IMR-90 (cell line): ENCODE measurements around the gene FBXL7. TPM values are rescaled to one million over a fixed set of nuclear protein-coding genes. Genes with fewer than 3 reads are reported as not detected.

Source experiments
- ATAC-seq: fragments of 200-7000 bp; cut with Tn5 transposase; 2 replicates; pipeline ENCODE4 v1.9.1; 2020; ENCODE audit warnings: low read depth, mild to moderate bottlenecking, moderate library complexity
- BruUV-seq: library from RNA; stranded (reverse); fragments of 400-500 nt; replicated peaks from 2 replicates; lab custom pipeline; 2021; lab: Mats Ljungman, UMichigan
- CTCF ChIA-PET: fragments of 300-600 bp; formaldehyde crosslinking; extraction: SDS; loops from one replicate; lab custom pipeline; 2021; ENCODE audit warnings: antibody characterized with exemption; lab: Yijun Ruan, JAX
- POLR2A ChIA-PET: fragments of 300-600 bp; sonication (Branson Sonifier 250); formaldehyde crosslinking; loops from one replicate; lab custom pipeline; 2022; ENCODE audit warnings: antibody characterized with exemption; ENCODE audit not compliant: unreplicated experiment; lab: Charles Lee
- DNase-seq: peaks from one replicate; pipeline ENCODE4 v3.0.0; 2013
- H2AFZ ChIP-seq: replicated peaks from 2 replicates; pipeline ENCODE3; 2013; ENCODE audit warnings: low read length, mild to moderate bottlenecking; ENCODE audit not compliant: poor library complexity
- H2AK5ac ChIP-seq: 2 replicates; pipeline ENCODE4 v1.6.1; 2013; ENCODE audit warnings: low read depth, low read length, inconsistent platforms
- H2AK9ac ChIP-seq: replicated peaks from 2 replicates; pipeline ENCODE3; 2013; ENCODE audit warnings: mild to moderate bottlenecking, low read depth, low read length, moderate library complexity; ENCODE audit not compliant: poor library complexity
- H2BK120ac ChIP-seq: 2 replicates; pipeline ENCODE4 v1.6.1; 2013; ENCODE audit warnings: low read depth, low read length, inconsistent platforms
- H2BK15ac ChIP-seq: 3 replicates; pipeline ENCODE4 v1.6.1; 2013; ENCODE audit warnings: low read depth, low read length, inconsistent platforms
- H2BK20ac ChIP-seq: 2 replicates; pipeline ENCODE4 v1.6.1; 2013; ENCODE audit warnings: low read depth, mild to moderate bottlenecking, inconsistent platforms, low read length, moderate library complexity
- H2BK5ac ChIP-seq: 2 replicates; pipeline ENCODE4 v1.6.1; 2013; ENCODE audit warnings: mild to moderate bottlenecking, low read depth, low read length, inconsistent platforms; ENCODE audit not compliant: poor library complexity, severe bottlenecking
- H3K14ac ChIP-seq: replicated peaks from 2 replicates; pipeline ENCODE4 v1.6.1; 2013; ENCODE audit warnings: low read depth, low read length, inconsistent platforms
- H3K18ac ChIP-seq: 2 replicates; pipeline ENCODE4 v1.6.1; 2013; ENCODE audit warnings: low read depth, low read length, control low read depth
- H3K23ac ChIP-seq: 2 replicates; pipeline ENCODE4 v1.6.1; 2013; ENCODE audit warnings: low read depth, low read length, inconsistent platforms
- H3K27ac ChIP-seq: 2 replicates; pipeline ENCODE4 v1.5.1; 2013; ENCODE audit warnings: mild to moderate bottlenecking, control low read depth, low read length; ENCODE audit not compliant: insufficient read depth
- H3K27me3 ChIP-seq: 2 replicates; pipeline ENCODE4 v1.6.1; 2013; ENCODE audit warnings: low read length; ENCODE audit not compliant: control insufficient read depth, insufficient read depth
- H3K36me3 ChIP-seq: 2 replicates; pipeline ENCODE4 v1.6.1; 2013; ENCODE audit warnings: low read length, mixed read lengths; ENCODE audit not compliant: control insufficient read depth, insufficient read depth
- H3K4ac ChIP-seq: 2 replicates; pipeline ENCODE4 v1.6.1; 2013; ENCODE audit warnings: low read depth, low read length, inconsistent platforms
- H3K4me1 ChIP-seq: 2 replicates; pipeline ENCODE4 v1.6.1; 2013; ENCODE audit warnings: low read length, mixed read lengths; ENCODE audit not compliant: control insufficient read depth, insufficient read depth
- H3K4me2 ChIP-seq: 2 replicates; pipeline ENCODE4 v1.6.1; 2013; ENCODE audit warnings: low read depth, mild to moderate bottlenecking, control low read depth, low read length, moderate library complexity
- H3K4me3 ChIP-seq: 2 replicates; pipeline ENCODE4 v1.5.1; 2013; ENCODE audit warnings: low read depth, mild to moderate bottlenecking, control low read depth, low read length, moderate library complexity; ENCODE audit not compliant: insufficient read depth
- H3K56ac ChIP-seq: 2 replicates; pipeline ENCODE4 v1.6.1; 2013; ENCODE audit warnings: low read length, inconsistent platforms; ENCODE audit not compliant: insufficient read depth; ENCODE audit errors: extremely low read depth
- H3K79me1 ChIP-seq, 2 experiments: 2 replicates each; pipeline ENCODE4 v1.6.1; 2013; ENCODE audit warnings: low read length in 2 of 2, inconsistent platforms in 1 of 2, low read depth in 1 of 2
- H3K9ac ChIP-seq: 2 replicates; pipeline ENCODE4 v1.6.1; 2013; ENCODE audit warnings: low read depth, low read length, control low read depth
- H3K9me1 ChIP-seq: 2 replicates; pipeline ENCODE4 v1.6.1; 2013; ENCODE audit warnings: low read length, inconsistent platforms; ENCODE audit not compliant: insufficient read depth
- H3K9me3 ChIP-seq: 2 replicates; pipeline ENCODE4 v1.6.1; 2013; ENCODE audit warnings: low read length; ENCODE audit not compliant: control insufficient read depth, insufficient read depth
- H4K20me1 ChIP-seq: 2 replicates; pipeline ENCODE4 v1.6.1; 2013; ENCODE audit warnings: low read length, inconsistent platforms; ENCODE audit not compliant: insufficient read depth
- H4K5ac ChIP-seq: 2 replicates; pipeline ENCODE4 v1.6.1; 2013; ENCODE audit warnings: mild to moderate bottlenecking, low read depth, low read length, control low read depth
- H4K8ac ChIP-seq, 2 experiments: 2 replicates each; pipeline ENCODE4 v1.6.1; 2013; ENCODE audit warnings: low read depth in 2 of 2, low read length in 2 of 2, control low read depth in 1 of 2, inconsistent platforms in 1 of 2
- H4K91ac ChIP-seq: 2 replicates; pipeline ENCODE4 v1.6.1; 2013; ENCODE audit warnings: low read depth, low read length, inconsistent platforms; ENCODE audit not compliant: insufficient read depth
- BHLHE40 ChIP-seq: fragments of 150-350 bp; IDR thresholded peaks from 2 replicates; pipeline ENCODE4 v1.6.1; 2016; ENCODE audit warnings: mild to moderate bottlenecking, low read depth, low read length
- MXI1 ChIP-seq: IDR thresholded peaks from 2 replicates; pipeline ENCODE4 v1.6.1; 2012; ENCODE audit warnings: low read depth, mild to moderate bottlenecking, low read length, moderate library complexity, borderline replicate concordance
- RAD21 ChIP-seq: IDR thresholded peaks from 2 replicates; pipeline ENCODE4 v1.6.1; 2012; ENCODE audit warnings: low read length, improper control_type of control experiment
- SMC3 ChIP-seq: fragments of 150-350 bp; IDR thresholded peaks from 2 replicates; pipeline ENCODE4 v1.6.1; 2016; ENCODE audit warnings: low read depth, mild to moderate bottlenecking, antibody characterized with exemption, low read length, moderate library complexity
- WGBS, 2 experiments: methylation state at CpG; one replicate each; pipeline versions ENCODE4 v1.1.5 to v1.1.7; 2013; ENCODE audit warnings: missing lambda C conversion rate in 2 of 2; ENCODE audit not compliant: insufficient read length in 1 of 2; ENCODE audit errors: extremely low coverage in 2 of 2; 5-methylcytosine and 5-hydroxymethylcytosine counted together
- dilution Hi-C: fragments of 300-500 bp; cut with HindIII; formaldehyde crosslinking; loops from one replicate; pipeline ENCODE4 v1.14.3; 2018; ENCODE audit warnings: low sequenced_read_pairs; ENCODE audit not compliant: unreplicated experiment
- in situ Hi-C: fragments of 300-500 bp; cut with MboI; formaldehyde crosslinking; loops from 3 replicates; pipeline ENCODE4 v1.14.3; 2019; ENCODE audit warnings: low sequenced_read_pairs, inconsistent platforms, mixed read lengths
- intact Hi-C: fragments of 100-400 bp; cut with micrococcal nuclease; formaldehyde crosslinking; loops from 2 replicates; pipeline ENCODE4 v1.10.0; 2022
- polyA plus RNA-seq, 3 experiments: library from polyadenylated mRNA; depleted of rRNA; stranded (reverse); fragments of >200 nt; gene quantifications; 2 replicates each; pipeline ENCODE4 v1.2.3, GENCODE V29; 2012; ENCODE audit warnings: low replicate concordance in 1 of 3
- total RNA-seq: library from RNA; depleted of rRNA; stranded (reverse); fragments of >200 nt; gene quantifications from 2 replicates; pipeline ENCODE4 v1.2.3, GENCODE V29; 2012

FBXL7 gene
- total and polyA plus RNA-seq, 2 of the 4 experiments (the other 2 are of a cell fraction): 4.1 to 10.2 TPM

DNA sequence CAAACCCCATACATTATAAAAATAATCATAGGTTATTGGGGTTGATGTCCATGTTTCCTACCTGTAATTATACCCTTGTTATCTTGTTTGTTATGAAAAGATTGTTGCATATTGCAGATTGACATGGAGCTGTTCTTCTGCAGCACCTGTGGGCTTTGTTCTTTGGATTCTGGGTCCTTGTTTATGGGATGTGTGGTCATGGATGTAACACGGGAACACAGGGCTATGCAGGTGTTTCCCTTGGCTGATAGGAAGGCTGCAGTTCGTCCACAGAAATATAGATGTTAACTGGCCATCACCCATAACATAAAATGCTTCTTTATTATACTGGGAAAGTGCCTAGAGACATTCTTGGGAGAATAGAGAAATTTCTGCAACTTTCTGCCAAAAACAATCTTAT, 77.9 kb downstream of the FBXL7 start:
- dilution Hi-C loops (no loop called here), in situ Hi-C loops (no loop called here), intact Hi-C loops (no loop called here)
- Histone ChIP-seq H3K14ac (no peak overlapping the region), H3K18ac (no peak overlapping the region), H3K56ac (no peak overlapping the region), H2BK15ac (no peak overlapping the region), H3K27ac (no peak overlapping the region), H3K23ac (no peak overlapping the region), H2BK20ac (no peak overlapping the region), H3K4me3 (no peak overlapping the region), H3K36me3 (peaks cover 3% of the 10 kb centered on the region; the same call in 1 of the 2 replicates), H2AFZ (no peak overlapping the region), H3K27me3 (no peaks in the 10 kb centered on the region), H3K79me1 (peaks cover 27 to 41% of the 10 kb centered on the region in 2 experiments), H3K9ac (no peak overlapping the region), H2AK5ac (no peak overlapping the region), H3K9me3 (no peaks in the 10 kb centered on the region), H4K20me1 (0 out of 2 replicates have a peak, but pooled peaks cover 3% of the 10 kb centered on the region), H4K8ac (no peak overlapping the region), H3K4me2 (no peak overlapping the region), H3K9me1 (no peaks in the 10 kb centered on the region), H2AK9ac (no peak overlapping the region), H4K91ac (no peak overlapping the region), H4K5ac (no peak overlapping the region), H3K4ac (no peak overlapping the region), H2BK120ac (no peak overlapping the region), H3K4me1 (peaks cover 12% of the 10 kb centered on the region; the same call in 1 of the 2 replicates), H2BK5ac (no peak overlapping the region)
- no CpG with 5 or more reads among the region's 2 CpGs for WGBS, 2 experiments
- DNase-seq (no peak), ATAC-seq (no peak)
- CTCF ChIA-PET: no interaction called here
- POLR2A ChIA-PET: no interaction called here
- TF ChIP-seq RAD21: no peak
- no peak for TF ChIP-seq BHLHE40
- no peak for TF ChIP-seq SMC3
- no peak for TF ChIP-seq MXI1
- no TSS peak for BruUV-seq
